B cell (primary cell): Measurements from ENCODE around the gene POP4. TPM values are rescaled to one million over a fixed set of nuclear protein-coding genes. Genes with fewer than 3 reads are reported as not detected.

Experiments
- ATAC-seq: fragments of 200-7000 bp; cut with Tn5 transposase; one replicate; pipeline ENCODE4 v1.10.0; 2021; ENCODE audit warnings: low read depth, mild to moderate bottlenecking, moderate number of reproducible peaks, moderate library complexity
- CTCF ChIA-PET: fragments of 350-600 bp; sonication (Branson Sonifier 250); formaldehyde crosslinking; loops from one replicate; lab custom pipeline; 2021; ENCODE audit warnings: antibody characterized with exemption, inconsistent platforms; lab: Charles Lee
- POLR2A ChIA-PET: fragments of 350-600 bp; sonication (Branson Sonifier 250); formaldehyde crosslinking; loops from one replicate; lab custom pipeline; 2021; ENCODE audit warnings: antibody characterized with exemption; lab: Charles Lee
- DNase-seq: peaks from one replicate; pipeline ENCODE4 v3.0.0; 2013
- H2AFZ ChIP-seq: 2 replicates; pipeline ENCODE4 v1.6.1; 2012; ENCODE audit warnings: mild to moderate bottlenecking, low read depth, low read length; ENCODE audit not compliant: insufficient read depth, poor library complexity, severe bottlenecking
- H3K27ac ChIP-seq, 2 donors: 1 replicate in 1 of 2; 2 replicates in 1 of 2; pipeline ENCODE4 v1.5.1; 2012 to 2013; ENCODE audit warnings: low read length in 2 of 2, mild to moderate bottlenecking in 2 of 2, moderate library complexity in 1 of 2
- H3K27me3 ChIP-seq, 4 experiments: fragments of 200-600 bp in 1 of 4; sonication (generic) in 1 of 4; replicated peaks in 1 of 4; 1 replicate in 2 of 4; 2 replicates in 2 of 4; pipeline versions ENCODE4 v1.6.1 to v1.7.0; 2013 to 2016; ENCODE audit warnings: low read length in 3 of 4, mild to moderate bottlenecking in 2 of 4, mixed read lengths in 1 of 4, moderate library complexity in 1 of 4; ENCODE audit not compliant: insufficient read depth in 4 of 4, control insufficient read depth in 3 of 4; ENCODE audit errors: control extremely low read depth in 1 of 4
- H3K36me3 ChIP-seq, 2 experiments: replicated peaks in 1 of 2; 1 replicate in 1 of 2; 2 replicates in 1 of 2; pipeline versions ENCODE4 v1.6.1 to v1.7.1; 2013; ENCODE audit warnings: low read length in 1 of 2; ENCODE audit not compliant: insufficient read depth in 2 of 2, control insufficient read depth in 1 of 2; ENCODE audit errors: control extremely low read depth in 1 of 2, extremely low read depth in 1 of 2
- H3K4me1 ChIP-seq, 2 donors: fragments of 200-600 bp in 1 of 2; sonication (generic) in 1 of 2; 1 replicate in 1 of 2; 2 replicates in 1 of 2; pipeline versions ENCODE4 v1.5.1 to v1.6.1; 2013 to 2017; ENCODE audit warnings: low read length in 2 of 2; ENCODE audit not compliant: control insufficient read depth in 2 of 2, insufficient read depth in 2 of 2
- H3K4me2 ChIP-seq: replicated peaks from 2 replicates; pipeline ENCODE3; 2012; ENCODE audit warnings: mild to moderate bottlenecking, low read depth, low read length; ENCODE audit not compliant: poor library complexity, severe bottlenecking
- H3K4me3 ChIP-seq, 5 experiments: fragments of 200-600 bp in 1 of 5; sonication (generic) in 1 of 5; 1 replicate in 3 of 5; 2 replicates in 2 of 5; pipeline versions ENCODE4 v1.5.1 to v1.7.0; 2011 to 2016; ENCODE audit warnings: low read length in 4 of 5, mild to moderate bottlenecking in 4 of 5, low read depth in 2 of 5, control low read depth in 1 of 5, moderate library complexity in 1 of 5; ENCODE audit not compliant: insufficient read depth in 1 of 5; ENCODE audit errors: control extremely low read depth in 1 of 5, extremely low read depth in 1 of 5
- H3K79me2 ChIP-seq: fragments of 200-600 bp; sonication (generic); one replicate; pipeline ENCODE4 v1.6.0; 2016; ENCODE audit warnings: low read length; ENCODE audit not compliant: control insufficient read depth, insufficient read depth
- H3K9ac ChIP-seq: fragments of 200-600 bp; sonication (generic); 2 replicates; pipeline ENCODE4 v1.6.1; 2017; ENCODE audit warnings: mild to moderate bottlenecking, low read length, moderate library complexity
- H3K9me3 ChIP-seq, 3 donors: one replicate each; pipeline versions ENCODE4 v1.6.1 to v1.7.1; 2013; ENCODE audit warnings: low read length in 2 of 3; ENCODE audit not compliant: control insufficient read depth in 2 of 3, insufficient read depth in 1 of 3; ENCODE audit errors: control extremely low read depth in 1 of 3
- H4K20me1 ChIP-seq: 2 replicates; pipeline ENCODE4 v1.6.0; 2012; ENCODE audit warnings: mild to moderate bottlenecking, low read length; ENCODE audit not compliant: insufficient read depth, control insufficient read depth, poor library complexity, severe bottlenecking
- H3K27ac Mint-ChIP-seq: one replicate; pipeline ENCODE4 v1.8.0; 2021; ENCODE audit warnings: mixed read lengths
- H3K27me3 Mint-ChIP-seq: one replicate; pipeline ENCODE4 v1.8.0; 2021; ENCODE audit warnings: mixed read lengths
- H3K4me1 Mint-ChIP-seq: one replicate; pipeline ENCODE4 v1.8.0; 2021; ENCODE audit warnings: mixed read lengths
- H3K4me3 Mint-ChIP-seq: one replicate; pipeline ENCODE4 v1.8.0; 2021; ENCODE audit warnings: mixed read lengths
- H3K9me3 Mint-ChIP-seq: one replicate; pipeline ENCODE4 v1.8.0; 2022; ENCODE audit warnings: mixed read lengths; ENCODE audit not compliant: insufficient read depth
- EZH2 ChIP-seq: IDR thresholded peaks from 2 replicates; pipeline ENCODE4 v1.6.1; 2012; ENCODE audit warnings: borderline replicate concordance, low read depth, mild to moderate bottlenecking, moderate library complexity, low read length; ENCODE audit not compliant: insufficient read depth, poor library complexity, severe bottlenecking
- WGBS: methylation state at CpG from one replicate; pipeline ENCODE4 v1.1.5; 2013; ENCODE audit warnings: missing lambda C conversion rate; ENCODE audit not compliant: insufficient coverage; 5-methylcytosine and 5-hydroxymethylcytosine counted together
- intact Hi-C: fragments of 100-400 bp; cut with micrococcal nuclease; formaldehyde crosslinking; loops from one replicate; pipeline ENCODE4 v1.10.0; 2022
- polyA plus RNA-seq: library from polyadenylated mRNA; depleted of rRNA; stranded (reverse); fragments of >200 nt; gene quantifications from 2 replicates; pipeline ENCODE4 v1.2.3, GENCODE V29; 2012
- total RNA-seq, 2 donors: library from RNA; stranded (reverse); fragments of 120-200 nt in 1 of 2; gene quantifications; 1 replicate in 1 of 2; 2 replicates in 1 of 2; pipeline versions ENCODE4 v1.2.3 to v1.2.4, GENCODE V29; 2013 to 2022
- TF ChIP-seq, protein P1 (sequence below): fragments of 200-600 bp; IDR thresholded peaks from one replicate; pipeline ENCODE4 v1.8.0; 2022; ENCODE audit warnings: antibody characterized with exemption, mild to moderate bottlenecking

POP4 gene
- total and polyA plus RNA-seq, 2 donors (not counting 1 experiment from before 2014, with no cell fraction given): 58.9 to 61.2 TPM

DNA sequence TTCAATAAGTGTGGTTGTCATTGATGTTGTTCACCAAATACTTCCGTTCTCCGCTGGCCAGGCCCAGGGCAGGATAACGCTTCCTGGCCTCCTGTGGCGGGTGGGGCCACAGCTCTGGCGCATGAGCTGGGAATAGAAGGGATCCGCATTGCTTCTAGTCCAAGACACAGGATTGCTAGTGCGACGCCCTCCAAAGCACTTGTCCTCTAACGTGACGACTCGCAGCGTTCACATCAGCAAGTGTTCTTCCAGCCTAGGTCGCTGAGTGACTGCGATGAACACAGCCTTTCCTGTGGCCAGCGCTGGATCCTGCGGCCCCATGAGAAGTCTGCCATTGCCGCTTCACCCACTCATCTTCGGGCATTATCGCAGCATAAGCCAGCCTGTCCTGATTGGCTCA, 40.9 kb upstream of the POP4 start:
- ChIA-PET CTCF (no interaction called here), POLR2A (no interaction called here)
- no peak overlapping the region for H3K27ac ChIP-seq
- no peaks in the 10 kb centered on the region for H3K9me3 Mint-ChIP-seq
- 89% methylated on average over 19 of the region's 19 CpGs for WGBS
- no peaks in the 10 kb centered on the region for H3K36me3 ChIP-seq
- no peaks in the 10 kb centered on the region for H3K27me3 ChIP-seq
- ATAC-seq: no peak
- TF ChIP-seq, protein P1, sequence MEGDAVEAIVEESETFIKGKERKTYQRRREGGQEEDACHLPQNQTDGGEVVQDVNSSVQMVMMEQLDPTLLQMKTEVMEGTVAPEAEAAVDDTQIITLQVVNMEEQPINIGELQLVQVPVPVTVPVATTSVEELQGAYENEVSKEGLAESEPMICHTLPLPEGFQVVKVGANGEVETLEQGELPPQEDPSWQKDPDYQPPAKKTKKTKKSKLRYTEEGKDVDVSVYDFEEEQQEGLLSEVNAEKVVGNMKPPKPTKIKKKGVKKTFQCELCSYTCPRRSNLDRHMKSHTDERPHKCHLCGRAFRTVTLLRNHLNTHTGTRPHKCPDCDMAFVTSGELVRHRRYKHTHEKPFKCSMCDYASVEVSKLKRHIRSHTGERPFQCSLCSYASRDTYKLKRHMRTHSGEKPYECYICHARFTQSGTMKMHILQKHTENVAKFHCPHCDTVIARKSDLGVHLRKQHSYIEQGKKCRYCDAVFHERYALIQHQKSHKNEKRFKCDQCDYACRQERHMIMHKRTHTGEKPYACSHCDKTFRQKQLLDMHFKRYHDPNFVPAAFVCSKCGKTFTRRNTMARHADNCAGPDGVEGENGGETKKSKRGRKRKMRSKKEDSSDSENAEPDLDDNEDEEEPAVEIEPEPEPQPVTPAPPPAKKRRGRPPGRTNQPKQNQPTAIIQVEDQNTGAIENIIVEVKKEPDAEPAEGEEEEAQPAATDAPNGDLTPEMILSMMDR: no peak
- TF ChIP-seq EZH2: no peak
- H3K4me3 Mint-ChIP-seq: no peak overlapping the region
- peaks cover 0 to 10% (median 1%) of the 10 kb centered on the region in 3 donors for H3K9me3 ChIP-seq
- no peaks in the 10 kb centered on the region for H3K79me2 ChIP-seq
- H3K4me1 Mint-ChIP-seq: no peaks in the 10 kb centered on the region
- no peaks in the 10 kb centered on the region for H3K4me1 ChIP-seq
- H4K20me1 ChIP-seq: no peaks in the 10 kb centered on the region
- H2AFZ ChIP-seq: no peak overlapping the region
- intact Hi-C loops: no loop called here
- H3K27me3 Mint-ChIP-seq: peaks cover 18% of the 10 kb centered on the region
- H3K9ac ChIP-seq: no peak overlapping the region
- H3K4me3 ChIP-seq: no peak overlapping the region
- no peak overlapping the region for H3K4me2 ChIP-seq
- H3K27ac Mint-ChIP-seq: no peak overlapping the region
- DNase-seq: no peak

DNA sequence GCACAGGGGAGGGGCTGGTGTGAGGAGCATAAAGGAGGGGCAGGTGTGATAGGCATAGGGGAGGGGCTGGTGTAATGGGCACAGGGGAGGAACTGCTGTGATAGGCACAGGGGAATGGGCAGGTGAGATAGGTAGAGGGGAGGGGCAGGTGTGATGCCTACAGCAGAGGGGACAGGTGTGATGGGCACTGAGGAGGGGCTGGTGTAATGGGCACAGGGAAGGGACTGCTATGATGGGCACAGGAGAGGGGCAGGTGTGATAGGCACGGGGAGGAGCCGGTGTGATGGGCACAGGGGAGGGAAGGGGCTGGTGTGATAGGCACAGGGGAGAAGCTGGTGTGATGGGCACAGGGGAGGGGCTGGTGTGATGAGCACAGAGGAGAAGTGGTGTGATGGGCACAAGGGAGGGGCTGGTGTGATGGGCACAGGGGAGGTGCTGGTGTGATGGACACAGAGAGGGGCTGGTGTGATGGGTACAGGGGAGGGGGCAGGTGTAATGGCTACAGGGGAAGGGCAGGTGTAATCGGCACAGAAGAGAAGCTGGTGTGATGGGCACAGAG, 39.5 kb upstream of the POP4 start:
- Histone ChIP-seq H2AFZ (no peak overlapping the region), H3K36me3 (no peaks in the 10 kb centered on the region), H3K4me1 (no peaks in the 10 kb centered on the region), H4K20me1 (no peaks in the 10 kb centered on the region), H3K27ac (no peak overlapping the region), H3K4me3 (no peak overlapping the region), H3K79me2 (no peaks in the 10 kb centered on the region), H3K4me2 (no peak overlapping the region), H3K27me3 (no peaks in the 10 kb centered on the region), H3K9me3 (peaks cover 0 to 3% (median 0%) of the 10 kb centered on the region in 3 donors), H3K9ac (no peak overlapping the region)
- ChIA-PET POLR2A (no interaction called here), CTCF (no interaction called here)
- no peaks in the 10 kb centered on the region for H3K9me3 Mint-ChIP-seq
- H3K27me3 Mint-ChIP-seq: peaks cover 18% of the 10 kb centered on the region
- 85% methylated on average over 3 of the region's 3 CpGs for WGBS
- TF ChIP-seq, protein P1: no peak
- TF ChIP-seq EZH2: no peak
- ATAC-seq (no peak), DNase-seq (no peak)
- no peaks in the 10 kb centered on the region for H3K4me1 Mint-ChIP-seq
- H3K4me3 Mint-ChIP-seq: no peak overlapping the region
- no peak overlapping the region for H3K27ac Mint-ChIP-seq
- intact Hi-C loops: no loop called here
